ENCODE data around the gene MACROD1. TPM values are rescaled to one million over a fixed set of nuclear protein-coding genes. Genes with fewer than 3 reads are reported as not detected.
A peak's percentile ranks its signal among the peaks of the same experiment; 100 is the strongest.

The MACROD1 gene
- total RNA-seq, 2 experiments from 2014 or later = 6.0 to 6.3 TPM

DNA sequence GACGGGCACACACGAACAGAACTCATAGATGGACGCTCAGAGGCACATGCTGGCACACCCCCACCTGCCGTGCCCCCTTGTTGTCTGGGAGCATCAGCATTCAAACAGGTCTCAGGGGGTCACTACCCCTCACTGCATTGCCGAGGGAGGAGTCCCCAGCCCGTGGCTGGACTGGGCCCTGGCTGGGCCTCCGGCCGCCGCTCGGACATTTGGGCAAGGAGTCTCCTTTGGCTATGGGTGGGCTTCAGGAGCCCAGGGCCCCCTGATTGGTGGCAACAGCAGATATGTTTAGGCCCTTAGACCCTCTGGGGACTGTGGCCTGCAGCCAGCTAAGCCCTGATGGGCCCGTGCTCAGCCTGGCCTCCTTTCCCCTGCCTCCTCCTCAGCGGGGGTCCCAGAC, 88.3 kb downstream of the MACROD1 start:
- ATAC-seq (ENCODE audit: poor library complexity) = no peak
- H3K27ac Mint-ChIP-seq = no peak overlapping the region
- Histone ChIP-seq H3K36me3 (ENCODE audit: insufficient read depth, low read length) (no peaks in the 10 kb centered on the region), H3K27ac (ENCODE audit: low read depth in 1 of 2, low read length in 2 of 2) (no peak overlapping the region), H3K4me1 (ENCODE audit: insufficient read depth, low read length) (peaks cover 17% of the 10 kb centered on the region), H3K27me3 (ENCODE audit: control insufficient read depth in 1 of 2, insufficient read depth in 2 of 2, low read length in 2 of 2) (no peaks in the 10 kb centered on the region), H3K4me3 (ENCODE audit: low read length) (no peak overlapping the region), H3K9me3 (ENCODE audit: control insufficient read depth in 1 of 2, insufficient read depth in 1 of 2, low read length in 2 of 2) (no peaks in the 10 kb centered on the region)
- H3K4me3 Mint-ChIP-seq = no peak overlapping the region
- H3K4me1 Mint-ChIP-seq (ENCODE audit: low read depth) = peaks cover 6% of the 10 kb centered on the region
- H3K9me3 Mint-ChIP-seq = no peaks in the 10 kb centered on the region
- H3K36me3 Mint-ChIP-seq (ENCODE audit: low read depth) = no peaks in the 10 kb centered on the region
- no peaks in the 10 kb centered on the region for H3K27me3 Mint-ChIP-seq
- DNase-seq = no peak
- intact Hi-C loops (cut with DNase I, micrococcal nuclease) = no loop called here
- ChIA-PET POLR2A (no interaction called here), CTCF (no interaction called here)
- TF ChIP-seq, protein P1, sequence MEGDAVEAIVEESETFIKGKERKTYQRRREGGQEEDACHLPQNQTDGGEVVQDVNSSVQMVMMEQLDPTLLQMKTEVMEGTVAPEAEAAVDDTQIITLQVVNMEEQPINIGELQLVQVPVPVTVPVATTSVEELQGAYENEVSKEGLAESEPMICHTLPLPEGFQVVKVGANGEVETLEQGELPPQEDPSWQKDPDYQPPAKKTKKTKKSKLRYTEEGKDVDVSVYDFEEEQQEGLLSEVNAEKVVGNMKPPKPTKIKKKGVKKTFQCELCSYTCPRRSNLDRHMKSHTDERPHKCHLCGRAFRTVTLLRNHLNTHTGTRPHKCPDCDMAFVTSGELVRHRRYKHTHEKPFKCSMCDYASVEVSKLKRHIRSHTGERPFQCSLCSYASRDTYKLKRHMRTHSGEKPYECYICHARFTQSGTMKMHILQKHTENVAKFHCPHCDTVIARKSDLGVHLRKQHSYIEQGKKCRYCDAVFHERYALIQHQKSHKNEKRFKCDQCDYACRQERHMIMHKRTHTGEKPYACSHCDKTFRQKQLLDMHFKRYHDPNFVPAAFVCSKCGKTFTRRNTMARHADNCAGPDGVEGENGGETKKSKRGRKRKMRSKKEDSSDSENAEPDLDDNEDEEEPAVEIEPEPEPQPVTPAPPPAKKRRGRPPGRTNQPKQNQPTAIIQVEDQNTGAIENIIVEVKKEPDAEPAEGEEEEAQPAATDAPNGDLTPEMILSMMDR (IDR thresholded peaks at IDR 0.05) = no peak

DNA sequence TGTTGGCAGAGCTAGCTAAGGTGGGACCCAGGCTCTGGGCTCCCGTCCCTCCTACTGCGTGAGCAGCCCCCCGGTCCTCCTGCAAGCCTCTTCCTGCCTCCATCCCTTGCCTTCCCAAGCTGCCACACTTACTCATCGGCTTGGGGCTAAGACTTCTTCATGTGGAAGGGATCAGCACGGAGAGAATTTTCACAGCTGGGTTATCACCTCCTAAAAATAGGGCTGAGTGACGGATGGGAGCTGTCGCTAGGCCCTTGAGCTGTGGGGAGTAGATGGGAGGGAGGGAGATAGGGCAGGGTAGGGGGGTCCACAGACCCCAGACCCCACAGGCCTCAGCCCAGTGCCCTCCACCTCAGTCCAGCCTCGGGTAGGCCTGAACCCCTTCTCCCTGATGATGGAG, 89.2 kb downstream of the MACROD1 start:
- H3K4me3 Mint-ChIP-seq = no peak overlapping the region
- Histone ChIP-seq H3K4me3 (ENCODE audit: low read length) (no peak overlapping the region), H3K4me1 (ENCODE audit: insufficient read depth, low read length) (peaks cover 17% of the 10 kb centered on the region), H3K27ac (ENCODE audit: low read depth in 1 of 2, low read length in 2 of 2) (no peak overlapping the region), H3K27me3 (ENCODE audit: control insufficient read depth in 1 of 2, insufficient read depth in 2 of 2, low read length in 2 of 2) (no peaks in the 10 kb centered on the region), H3K9me3 (ENCODE audit: control insufficient read depth in 1 of 2, insufficient read depth in 1 of 2, low read length in 2 of 2) (no peaks in the 10 kb centered on the region), H3K36me3 (ENCODE audit: insufficient read depth, low read length) (no peaks in the 10 kb centered on the region)
- intact Hi-C loops (cut with DNase I, micrococcal nuclease) = no loop called here
- H3K27ac Mint-ChIP-seq = no peak overlapping the region
- no peaks in the 10 kb centered on the region for H3K27me3 Mint-ChIP-seq
- peaks cover 6% of the 10 kb centered on the region for H3K4me1 Mint-ChIP-seq (ENCODE audit: low read depth)
- no peaks in the 10 kb centered on the region for H3K9me3 Mint-ChIP-seq
- DNase-seq (no peak), ATAC-seq (ENCODE audit: poor library complexity) (no peak)
- ChIA-PET CTCF (no interaction called here), POLR2A (no interaction called here)
- no peaks in the 10 kb centered on the region for H3K36me3 Mint-ChIP-seq (ENCODE audit: low read depth)
- TF ChIP-seq, protein P1 (IDR thresholded peaks at IDR 0.05) = no peak

DNA sequence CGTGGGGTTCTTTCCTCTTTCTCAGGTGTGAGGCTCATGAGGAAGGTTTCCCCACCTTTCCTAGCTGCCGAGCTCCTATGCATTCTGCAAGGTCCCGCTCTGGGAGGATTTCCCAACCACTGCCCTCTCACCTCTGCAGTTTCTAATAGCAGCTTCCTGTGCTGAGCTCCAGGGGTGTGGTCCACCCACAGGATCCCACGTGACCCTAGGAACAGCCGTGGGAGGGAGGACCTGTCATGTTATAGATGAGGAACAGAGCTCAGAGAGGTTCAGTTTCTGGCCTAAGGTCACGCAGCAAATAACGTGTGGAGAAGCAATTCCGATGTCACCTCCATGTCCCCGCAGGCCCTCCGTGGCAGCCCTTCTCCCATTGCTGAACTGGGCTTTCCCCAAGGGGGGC, 91.7 kb downstream of the MACROD1 start:
- no peak overlapping the region for H3K4me3 ChIP-seq (ENCODE audit: low read length)
- Mint-ChIP-seq H3K4me1 (ENCODE audit: low read depth) (peaks cover 6% of the 10 kb centered on the region), H3K9me3 (no peaks in the 10 kb centered on the region), H3K27ac (no peak overlapping the region), H3K4me3 (no peak overlapping the region), H3K27me3 (no peaks in the 10 kb centered on the region), H3K36me3 (ENCODE audit: low read depth) (no peaks in the 10 kb centered on the region)
- no peak overlapping the region for H3K27ac ChIP-seq (ENCODE audit: low read depth in 1 of 2, low read length in 2 of 2)
- TF ChIP-seq, protein P1 (IDR thresholded peaks at IDR 0.05) = no peak
- H3K9me3 ChIP-seq (ENCODE audit: control insufficient read depth in 1 of 2, insufficient read depth in 1 of 2, low read length in 2 of 2) = no peaks in the 10 kb centered on the region
- ATAC-seq (ENCODE audit: poor library complexity) = no peak
- no peaks in the 10 kb centered on the region for H3K27me3 ChIP-seq (ENCODE audit: control insufficient read depth in 1 of 2, insufficient read depth in 2 of 2, low read length in 2 of 2)
- CTCF ChIA-PET = no interaction called here
- intact Hi-C loops (cut with DNase I, micrococcal nuclease) = no loop called here
- H3K36me3 ChIP-seq (ENCODE audit: insufficient read depth, low read length) = no peaks in the 10 kb centered on the region
- POLR2A ChIA-PET = no interaction called here
- peak in 4 of 14 experiments; percentile 26 to 49 (median 35) for DNase-seq
- H3K4me1 ChIP-seq (ENCODE audit: insufficient read depth, low read length) = peaks cover 17% of the 10 kb centered on the region
